ENCODE results near the gene HRH3.

- no peak for TF ChIP-seq POLR2A (IDR thresholded peaks at IDR 0.05)
- no peak for TF ChIP-seq EP300 (IDR thresholded peaks at IDR 0.05)
- TF ChIP-seq, protein P1, sequence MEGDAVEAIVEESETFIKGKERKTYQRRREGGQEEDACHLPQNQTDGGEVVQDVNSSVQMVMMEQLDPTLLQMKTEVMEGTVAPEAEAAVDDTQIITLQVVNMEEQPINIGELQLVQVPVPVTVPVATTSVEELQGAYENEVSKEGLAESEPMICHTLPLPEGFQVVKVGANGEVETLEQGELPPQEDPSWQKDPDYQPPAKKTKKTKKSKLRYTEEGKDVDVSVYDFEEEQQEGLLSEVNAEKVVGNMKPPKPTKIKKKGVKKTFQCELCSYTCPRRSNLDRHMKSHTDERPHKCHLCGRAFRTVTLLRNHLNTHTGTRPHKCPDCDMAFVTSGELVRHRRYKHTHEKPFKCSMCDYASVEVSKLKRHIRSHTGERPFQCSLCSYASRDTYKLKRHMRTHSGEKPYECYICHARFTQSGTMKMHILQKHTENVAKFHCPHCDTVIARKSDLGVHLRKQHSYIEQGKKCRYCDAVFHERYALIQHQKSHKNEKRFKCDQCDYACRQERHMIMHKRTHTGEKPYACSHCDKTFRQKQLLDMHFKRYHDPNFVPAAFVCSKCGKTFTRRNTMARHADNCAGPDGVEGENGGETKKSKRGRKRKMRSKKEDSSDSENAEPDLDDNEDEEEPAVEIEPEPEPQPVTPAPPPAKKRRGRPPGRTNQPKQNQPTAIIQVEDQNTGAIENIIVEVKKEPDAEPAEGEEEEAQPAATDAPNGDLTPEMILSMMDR (IDR thresholded peaks at IDR 0.05) = no peak
- TF ChIP-seq POLR2AphosphoS5 (IDR thresholded peaks at IDR 0.05) = no peak
These were observed 23.8 kb downstream of the HRH3 start for GRCh38 chr20:62196286-62196685.
